ENCODE data around the gene SLC10A3.

The SLC10A3 gene, protein sequence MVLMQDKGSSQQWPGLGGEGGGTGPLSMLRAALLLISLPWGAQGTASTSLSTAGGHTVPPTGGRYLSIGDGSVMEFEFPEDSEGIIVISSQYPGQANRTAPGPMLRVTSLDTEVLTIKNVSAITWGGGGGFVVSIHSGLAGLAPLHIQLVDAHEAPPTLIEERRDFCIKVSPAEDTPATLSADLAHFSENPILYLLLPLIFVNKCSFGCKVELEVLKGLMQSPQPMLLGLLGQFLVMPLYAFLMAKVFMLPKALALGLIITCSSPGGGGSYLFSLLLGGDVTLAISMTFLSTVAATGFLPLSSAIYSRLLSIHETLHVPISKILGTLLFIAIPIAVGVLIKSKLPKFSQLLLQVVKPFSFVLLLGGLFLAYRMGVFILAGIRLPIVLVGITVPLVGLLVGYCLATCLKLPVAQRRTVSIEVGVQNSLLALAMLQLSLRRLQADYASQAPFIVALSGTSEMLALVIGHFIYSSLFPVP

DNA sequence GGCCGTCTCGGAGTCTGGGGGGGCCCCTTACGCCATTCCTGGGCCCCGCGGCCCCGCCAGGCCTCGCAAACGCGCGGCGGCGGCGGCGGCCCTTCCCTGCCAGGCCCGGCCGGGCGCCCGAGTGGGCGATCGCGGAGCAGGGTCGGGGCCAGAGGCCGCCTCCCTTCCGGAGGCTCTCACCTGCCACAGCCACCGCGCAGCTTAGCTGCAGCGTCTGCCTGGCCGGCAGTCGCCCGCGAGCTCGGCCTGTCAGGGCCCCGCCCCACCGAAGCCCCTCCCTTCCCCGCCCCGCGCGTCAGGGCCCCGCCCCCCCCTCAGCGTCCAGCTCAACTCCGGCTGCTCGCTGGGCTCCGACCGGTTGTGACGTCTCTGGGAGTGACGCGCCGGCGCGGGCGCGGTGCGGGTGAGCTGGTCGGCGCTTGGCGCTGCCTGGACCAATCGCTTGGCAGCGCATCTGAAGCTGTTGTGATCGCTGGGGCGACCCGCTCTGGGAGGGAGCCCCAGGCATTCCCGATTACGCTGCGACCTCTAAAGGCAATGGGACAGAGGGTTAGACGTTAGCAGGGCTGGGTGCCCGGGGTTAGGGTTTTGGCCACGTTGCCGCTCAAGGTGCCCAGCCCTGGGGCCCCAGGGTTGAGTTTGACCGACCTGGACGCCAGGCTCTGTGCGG lies at the start of gene SLC10A3:
TSS of gene SLC10A3 (minus strand) at position 216 of the 670 bp plus-strand sequence. CDS start 1,689 bp downstream, outside the sequence.
- DNase-seq, result peak; percentile 21 to 93 (median 84)

DNA sequence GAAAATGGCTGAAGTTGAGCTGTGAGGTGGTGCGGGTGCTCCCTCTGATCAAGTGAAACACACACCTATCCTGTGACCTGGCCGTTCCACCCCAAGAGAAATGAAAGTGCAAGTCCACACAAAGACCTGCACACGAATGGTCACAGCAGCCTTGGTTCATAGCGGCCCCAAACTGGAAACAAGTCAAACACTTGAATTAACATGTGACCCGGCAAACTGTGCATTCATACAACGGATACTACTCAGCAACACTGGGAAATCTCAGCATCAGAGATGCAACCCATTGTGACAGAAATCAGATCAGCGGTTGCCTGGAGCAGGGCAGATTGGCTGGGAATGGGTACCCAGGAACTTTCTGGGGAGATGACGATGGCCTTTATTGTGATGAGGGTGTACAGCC lies 48.6 kb upstream of the SLC10A3 start:
- peak in 4 of 14 donors; percentile 0 to 15 (median 8) for DNase-seq

GRCh38 chrX:154535892-154536291 lies 45.5 kb upstream of the SLC10A3 start:
- DNase-seq, result no peak

- peak in 13 of 14 donors; percentile 32 to 88 (median 75) for DNase-seq
Measured at GRCh38 chrX:154534526-154535322, 44.3 kb upstream of the SLC10A3 start.

DNA sequence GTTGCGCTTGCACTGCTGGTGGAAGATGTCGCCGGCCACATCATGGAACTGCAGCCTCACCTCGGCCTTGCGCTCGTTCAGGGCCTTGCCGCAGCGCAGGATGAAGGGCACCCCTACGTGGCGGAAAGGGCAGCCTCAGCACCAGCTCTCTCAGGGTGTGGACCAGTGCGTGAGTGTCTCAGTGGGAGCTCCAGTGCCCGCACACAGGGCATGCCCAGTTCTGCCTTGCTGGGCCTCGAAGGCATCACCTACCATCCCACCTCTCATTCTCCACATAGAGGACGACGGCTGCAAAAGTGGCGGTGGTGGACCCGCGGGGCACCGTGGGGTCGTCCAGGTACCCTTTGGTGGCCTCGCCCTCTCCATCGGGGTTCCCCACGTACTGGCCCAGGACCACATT lies 42.3 kb upstream of the SLC10A3 start:
- DNase-seq, result no peak

GRCh38 chrX:154531626-154532025 lies 41.2 kb upstream of the SLC10A3 start:
- DNase-seq, result peak in 1 of 14 donors; percentile 52

GRCh38 chrX:154530286-154530685 lies 39.9 kb upstream of the SLC10A3 start:
- DNase-seq, result no peak

GRCh38 chrX:154529206-154529612 lies 38.8 kb upstream of the SLC10A3 start:
- DNase-seq, result no peak

DNA sequence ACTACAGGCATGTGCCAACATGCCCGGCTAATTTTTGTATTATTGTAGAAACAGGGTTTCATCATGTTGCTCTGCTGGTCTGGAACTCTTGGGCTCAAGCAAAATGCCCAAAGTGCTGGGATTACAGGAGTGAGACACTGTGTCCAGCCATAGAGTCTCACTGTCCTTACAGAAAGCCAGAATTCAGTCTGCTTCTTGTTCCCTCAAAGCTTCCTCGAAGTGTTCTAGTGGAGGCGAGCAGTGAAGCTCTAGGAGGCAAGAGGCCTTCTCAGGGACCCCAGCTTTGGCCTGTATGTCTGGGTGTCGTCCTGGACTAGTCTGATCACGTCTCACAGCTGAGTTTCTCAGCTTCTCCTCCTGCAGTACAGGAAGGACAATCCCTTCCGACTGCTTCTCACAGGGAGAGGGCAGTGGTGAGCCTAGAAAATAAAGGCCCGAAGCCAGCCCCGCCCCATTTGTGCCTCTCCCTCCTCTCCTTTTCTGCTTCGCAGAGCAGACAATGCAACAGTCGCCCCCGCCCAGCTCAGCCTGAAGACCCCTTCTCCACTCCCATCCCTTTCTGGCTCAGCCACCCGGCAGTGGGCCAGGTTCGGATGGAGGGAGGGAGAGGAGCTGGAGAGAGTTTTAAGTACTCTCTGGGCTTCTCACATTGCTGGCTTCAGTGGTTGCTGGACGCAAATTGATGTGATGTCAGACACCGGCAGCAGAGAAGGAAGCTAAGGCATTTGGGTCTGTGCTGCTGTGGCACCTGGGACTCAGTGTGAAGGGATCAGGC lies 36.7 kb upstream of the SLC10A3 start:
- peak in 12 of 14 donors; percentile 6 to 71 (median 51) for DNase-seq

DNA sequence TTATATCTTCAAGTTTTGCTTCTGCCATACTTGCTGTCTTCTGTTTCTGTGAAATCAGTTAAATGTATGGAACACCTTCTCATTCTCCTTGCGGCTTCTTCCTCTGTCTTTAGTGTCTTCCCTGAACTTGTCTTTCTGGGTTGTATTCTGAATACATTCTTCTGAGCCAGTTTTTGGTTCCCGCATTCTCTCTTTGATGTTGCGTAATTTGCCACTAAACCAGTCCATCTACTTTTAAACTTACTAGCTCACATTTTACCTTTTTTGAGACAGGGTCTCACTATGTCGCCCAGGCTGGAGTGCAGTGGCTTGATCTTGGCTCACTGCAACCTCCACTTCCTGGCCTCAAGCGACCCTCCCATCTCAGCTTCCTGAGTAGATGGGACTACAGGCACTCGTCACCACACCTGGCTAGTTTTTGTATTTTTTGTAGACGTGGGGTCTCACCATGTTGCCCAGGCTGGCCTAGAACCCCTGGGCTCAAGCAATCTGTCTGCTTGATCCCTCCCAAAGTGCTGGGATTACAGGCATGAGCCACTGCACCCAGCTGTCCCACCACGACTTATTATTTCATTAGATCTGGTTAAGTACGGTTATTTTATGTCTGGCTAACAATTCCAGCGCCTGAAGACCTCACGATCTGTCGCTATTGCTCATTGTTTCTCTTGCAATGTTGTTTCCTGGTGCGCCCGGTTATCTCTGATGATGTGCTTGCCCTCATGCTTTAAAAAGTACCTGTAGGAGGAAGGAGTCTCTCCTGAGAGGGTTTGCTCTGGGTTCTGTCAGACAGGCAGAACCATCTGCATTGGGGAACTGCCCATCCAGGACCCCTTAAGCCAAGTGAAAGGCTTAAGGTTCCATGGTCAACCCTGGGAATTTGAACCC lies 35.4 kb upstream of the SLC10A3 start:
- DNase-seq, result no peak

GRCh38 chrX:154519389-154519788 lies 29.0 kb upstream of the SLC10A3 start:
- DNase-seq, result no peak

DNA sequence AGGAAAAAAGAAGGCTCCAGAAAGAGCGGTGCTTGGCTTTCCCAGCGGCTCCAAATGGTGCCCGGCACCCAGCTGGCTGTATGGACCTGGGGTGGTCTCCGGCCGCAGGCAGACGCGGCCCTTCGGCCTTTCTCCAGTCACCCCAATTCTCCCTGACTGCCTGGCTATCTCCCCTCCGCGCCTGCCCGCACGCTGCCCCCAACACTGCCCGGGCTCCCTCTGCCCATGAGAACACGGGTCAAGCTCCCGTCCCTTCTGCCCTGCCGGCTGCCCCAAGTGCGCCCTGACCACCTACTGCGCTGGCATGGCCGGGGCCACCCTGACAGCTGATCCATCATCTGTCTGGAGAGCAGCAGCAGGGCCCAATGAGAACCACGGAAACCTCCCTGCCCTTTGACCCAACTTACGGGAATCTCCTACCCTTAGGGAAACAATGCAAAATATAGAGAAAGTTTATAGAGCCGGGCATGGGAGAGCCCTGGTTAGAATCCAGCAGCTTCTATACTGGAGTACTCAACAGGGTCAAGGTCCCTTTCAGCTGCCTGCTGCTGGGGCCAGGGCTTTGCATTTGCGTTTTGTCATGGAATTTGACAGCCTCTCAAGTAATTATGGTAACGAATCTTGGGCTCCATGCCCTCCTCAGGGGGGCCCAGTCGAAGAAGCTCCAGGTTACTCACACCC lies 26.8 kb upstream of the SLC10A3 start:
- peak in 6 of 14 donors; percentile 22 to 55 (median 28) for DNase-seq

DNA sequence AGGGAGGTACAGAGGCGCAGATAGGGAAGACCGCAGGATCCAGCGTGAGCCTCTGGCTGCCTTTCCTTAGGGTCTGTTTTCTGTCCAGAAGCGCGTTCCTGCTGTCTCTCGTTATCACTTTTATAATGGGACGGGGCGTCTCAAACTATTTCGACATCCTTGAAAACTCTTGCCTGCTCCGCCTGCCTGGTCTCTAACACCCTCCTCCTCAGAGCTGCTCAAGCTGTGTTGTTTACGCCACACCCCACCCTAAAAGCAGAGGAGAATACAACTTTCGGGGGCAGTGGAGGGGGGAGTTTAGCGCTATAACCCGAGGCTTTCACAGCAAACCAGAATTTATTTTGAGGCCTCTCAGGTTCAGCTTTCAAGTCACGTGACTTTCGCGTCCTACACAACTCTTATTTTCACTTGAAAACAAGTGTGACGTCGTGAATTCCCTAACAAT lies 26.2 kb upstream of the SLC10A3 start:
- peak in 5 of 14 donors; percentile 23 to 47 (median 39) for DNase-seq

DNA sequence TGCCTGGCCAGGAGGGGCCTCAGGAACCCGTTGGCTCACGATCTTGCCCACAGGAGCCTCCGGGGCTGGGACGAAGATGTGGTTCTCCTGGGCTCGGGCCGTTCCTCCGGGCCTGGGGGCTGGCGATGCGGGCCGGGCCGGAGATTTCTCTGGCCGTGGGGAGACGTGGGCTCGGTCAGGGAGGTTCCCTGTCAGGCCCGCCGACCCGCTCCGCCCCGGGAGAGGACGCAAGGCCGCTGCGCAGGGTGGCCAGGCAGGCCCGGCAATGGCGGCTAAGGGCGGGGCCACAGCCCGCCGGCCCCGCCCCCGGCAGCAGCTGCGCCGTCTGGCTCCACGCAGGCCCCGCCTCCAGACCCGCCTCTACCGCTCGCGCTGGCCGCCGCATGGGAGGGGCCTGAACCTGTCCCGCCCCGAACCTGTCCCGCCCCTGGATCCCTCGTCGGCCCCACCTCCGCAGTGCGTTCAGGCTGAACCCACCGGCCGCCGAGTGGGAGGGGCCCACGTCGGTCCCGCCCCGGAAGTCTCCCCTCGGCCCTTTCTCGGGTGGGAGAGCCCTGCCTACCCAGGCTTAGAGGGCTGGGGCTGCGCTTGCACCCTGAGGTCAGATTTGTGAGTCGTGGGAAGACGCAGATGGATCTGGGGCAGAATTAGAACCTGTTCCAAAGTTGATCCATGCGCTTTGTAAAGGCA lies 25.7 kb upstream of the SLC10A3 start, which contains the start of gene FAM3A:
TSS of gene FAM3A (minus strand) at position 267 of the 690 bp plus-strand sequence. CDS start 460 bp downstream, outside the sequence.
- DNase-seq, result peak; percentile 31 to 92 (median 83)

DNA sequence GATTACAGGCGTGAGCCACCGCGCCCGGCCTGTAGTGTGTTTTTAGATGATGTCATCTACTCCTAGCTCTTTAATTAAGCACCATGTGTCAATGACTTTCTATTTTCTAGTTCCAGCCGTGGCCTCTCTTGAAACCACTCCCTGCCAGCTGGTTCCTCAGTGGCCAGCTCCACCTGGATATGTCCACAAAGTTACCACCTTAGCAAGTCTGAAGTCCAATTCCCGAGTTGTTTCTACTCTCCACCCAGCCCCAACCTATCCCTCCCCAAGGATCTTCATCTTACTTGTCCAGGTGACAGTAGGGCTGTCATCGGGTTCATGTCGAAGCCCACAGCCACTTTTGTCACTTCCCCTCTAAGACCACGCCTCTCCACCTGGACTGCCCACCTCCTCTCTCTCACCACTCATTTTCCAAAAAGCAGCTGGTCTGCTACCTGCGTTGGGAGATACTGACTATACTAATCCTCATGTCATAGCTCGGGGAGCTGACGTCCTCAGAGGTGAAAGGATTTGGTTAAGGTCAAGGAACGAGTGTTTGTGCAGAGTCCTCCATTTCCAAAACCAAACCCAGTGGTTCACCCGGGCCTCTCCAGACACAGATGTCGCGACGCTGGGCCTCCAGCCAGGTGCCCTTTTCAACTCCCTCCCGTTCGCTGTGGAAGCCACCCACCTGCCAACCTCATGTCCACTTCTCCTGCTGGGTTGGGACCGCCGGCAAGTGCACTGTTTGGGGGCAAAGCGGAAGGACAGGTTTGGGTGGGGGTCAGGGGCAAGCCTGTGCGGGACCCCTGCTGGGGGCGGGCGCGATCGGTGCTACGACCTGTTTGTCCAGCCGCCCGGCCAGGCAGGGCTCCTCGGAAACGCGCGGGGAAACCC lies 24.9 kb upstream of the SLC10A3 start:
- DNase-seq, result no peak

GRCh38 chrX:154513716-154514115 lies 23.3 kb upstream of the SLC10A3 start:
- DNase-seq, result no peak

DNA sequence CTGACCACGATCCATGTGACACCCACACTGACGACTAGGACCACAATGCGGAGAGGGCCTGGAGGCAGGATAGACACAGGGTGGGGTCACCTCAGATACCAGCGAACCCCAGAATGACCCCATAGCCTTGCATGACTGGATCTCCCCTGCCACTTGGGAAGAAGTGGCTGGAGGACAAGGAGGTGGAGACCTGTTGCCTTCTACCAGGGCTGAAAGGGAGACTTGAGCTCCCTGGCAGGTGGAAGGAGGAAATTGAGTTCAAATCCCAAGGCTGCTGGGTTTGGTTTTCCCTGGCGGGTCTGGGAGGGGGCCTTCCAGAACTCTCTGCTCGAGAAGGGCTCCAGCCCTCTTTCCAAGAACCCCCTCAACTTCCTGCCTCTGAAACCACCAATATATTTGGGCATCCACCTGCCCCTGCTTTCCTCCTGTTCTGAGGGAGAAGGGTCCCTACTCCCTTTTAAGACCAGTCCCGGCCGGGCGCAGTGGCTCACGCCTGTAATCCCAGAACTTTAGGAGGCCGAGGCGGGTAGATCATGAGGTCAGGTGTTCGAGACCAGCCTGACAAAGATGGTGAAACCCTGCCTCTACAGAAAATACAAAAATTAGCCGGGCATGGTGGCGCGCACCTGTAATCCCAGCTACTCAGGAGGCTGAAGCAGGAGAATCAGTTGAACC lies 22.6 kb upstream of the SLC10A3 start:
- no peak for DNase-seq

GRCh38 chrX:154511761-154512160 lies 21.3 kb upstream of the SLC10A3 start:
- no peak for DNase-seq

All from C1 segment of cervical spinal cord (tissue), 14 donors.